Loucy (cell line): ENCODE data around the gene SPDEF.

Experiments
- EZH2phosphoT487 ChIP-seq: fragments of 200-600 bp; IDR thresholded peaks from 2 replicates; pipeline ENCODE4 v1.6.1; 2018; ENCODE audit warnings: antibody characterized with exemption, mild to moderate bottlenecking, moderate library complexity, borderline replicate concordance
- TF ChIP-seq, protein P1 (sequence below): fragments of 200-600 bp; sonication (generic); conservative IDR thresholded peaks from 2 replicates; pipeline ENCODE4 v1.5.1; 2014; ENCODE audit warnings: mild to moderate bottlenecking, antibody characterized with exemption, low read length

DNA sequence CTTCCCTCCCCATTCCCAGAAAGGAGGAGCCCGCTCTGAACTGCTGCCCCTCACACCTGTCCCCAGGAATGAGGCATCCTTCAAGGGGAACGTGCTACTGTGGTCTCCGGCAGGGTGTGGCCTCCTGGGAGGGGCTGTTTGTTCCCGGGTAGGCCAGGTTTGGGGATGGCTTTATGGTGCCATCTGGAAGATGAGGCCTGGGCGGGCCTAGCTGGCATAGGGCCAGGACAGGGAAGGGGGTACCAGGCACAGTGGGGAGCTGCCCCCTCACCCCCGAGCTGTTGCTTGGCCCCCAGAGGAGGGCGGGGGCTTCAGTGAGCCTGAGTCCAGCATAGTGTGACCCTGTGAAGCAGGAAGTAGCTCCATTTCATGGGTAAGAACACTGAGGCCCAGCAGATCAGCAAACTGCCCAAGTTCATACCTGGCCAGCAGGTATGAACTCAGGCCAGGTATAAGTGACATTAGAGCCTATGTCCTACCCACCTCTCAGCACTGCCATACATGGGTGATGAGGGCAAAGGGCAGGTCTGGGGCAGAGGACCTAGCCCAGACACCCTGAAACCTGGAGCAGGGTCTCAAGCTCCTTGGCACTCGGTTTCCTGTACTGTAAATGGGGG is 17.5 kb upstream of the SPDEF start:
- TF ChIP-seq, protein P1, sequence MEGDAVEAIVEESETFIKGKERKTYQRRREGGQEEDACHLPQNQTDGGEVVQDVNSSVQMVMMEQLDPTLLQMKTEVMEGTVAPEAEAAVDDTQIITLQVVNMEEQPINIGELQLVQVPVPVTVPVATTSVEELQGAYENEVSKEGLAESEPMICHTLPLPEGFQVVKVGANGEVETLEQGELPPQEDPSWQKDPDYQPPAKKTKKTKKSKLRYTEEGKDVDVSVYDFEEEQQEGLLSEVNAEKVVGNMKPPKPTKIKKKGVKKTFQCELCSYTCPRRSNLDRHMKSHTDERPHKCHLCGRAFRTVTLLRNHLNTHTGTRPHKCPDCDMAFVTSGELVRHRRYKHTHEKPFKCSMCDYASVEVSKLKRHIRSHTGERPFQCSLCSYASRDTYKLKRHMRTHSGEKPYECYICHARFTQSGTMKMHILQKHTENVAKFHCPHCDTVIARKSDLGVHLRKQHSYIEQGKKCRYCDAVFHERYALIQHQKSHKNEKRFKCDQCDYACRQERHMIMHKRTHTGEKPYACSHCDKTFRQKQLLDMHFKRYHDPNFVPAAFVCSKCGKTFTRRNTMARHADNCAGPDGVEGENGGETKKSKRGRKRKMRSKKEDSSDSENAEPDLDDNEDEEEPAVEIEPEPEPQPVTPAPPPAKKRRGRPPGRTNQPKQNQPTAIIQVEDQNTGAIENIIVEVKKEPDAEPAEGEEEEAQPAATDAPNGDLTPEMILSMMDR: no peak
- TF ChIP-seq EZH2phosphoT487: no peak
